SK-N-SH treated with all-trans-retinoic acid at 6 μM for 48 hours (cell line): Measurements from ENCODE around the gene CNP.

Experiments used
- ATAC-seq: fragments of 200-7000 bp; cut with Tn5 transposase; 3 replicates; pipeline ENCODE4 v1.9.1; 2020; ENCODE audit warnings: mild to moderate bottlenecking, moderate library complexity
- ARNTL ChIP-seq: fragments of 450-650 bp; formaldehyde crosslinking; IDR thresholded peaks from 2 replicates; pipeline ENCODE4 v1.5.0; 2020; ENCODE audit warnings: low read depth, mild to moderate bottlenecking, moderate library complexity, borderline replicate concordance
- BACH2 ChIP-seq: fragments of 250-450 bp; sonication (Bioruptor Pico); IDR thresholded peaks from 2 replicates; pipeline ENCODE4 v1.9.0; 2021; ENCODE audit warnings: mild to moderate bottlenecking, borderline replicate concordance
- CREB5 ChIP-seq: fragments of 250-450 bp; sonication (Bioruptor Pico); IDR thresholded peaks from 2 replicates; pipeline ENCODE4 v1.5.1; 2020; ENCODE audit warnings: low read depth, mild to moderate bottlenecking, moderate library complexity
- CSDC2 ChIP-seq: fragments of 250-450 bp; sonication (Bioruptor Pico); IDR thresholded peaks from 2 replicates; pipeline ENCODE4 v1.5.0; 2020; ENCODE audit warnings: mild to moderate bottlenecking, moderate library complexity
- CSRNP3 ChIP-seq: fragments of 250-450 bp; sonication (Bioruptor Pico); IDR thresholded peaks from 2 replicates; pipeline ENCODE4 v1.5.1; 2021; ENCODE audit warnings: mild to moderate bottlenecking, moderate library complexity
- ESRRG ChIP-seq: fragments of 250-450 bp; sonication (Bioruptor Pico); IDR thresholded peaks from 2 replicates; pipeline ENCODE4 v1.6.1; 2021; ENCODE audit warnings: mild to moderate bottlenecking
- GLIS3 ChIP-seq: fragments of 250-450 bp; sonication (Bioruptor Pico); IDR thresholded peaks from 2 replicates; pipeline ENCODE4 v1.5.0; 2020; ENCODE audit warnings: mild to moderate bottlenecking, moderate library complexity
- ISL1 ChIP-seq: fragments of 250-450 bp; sonication (Bioruptor Pico); IDR thresholded peaks from 2 replicates; pipeline ENCODE4 v2.1.2; 2022; ENCODE audit warnings: mild to moderate bottlenecking, moderate library complexity
- OSR1 ChIP-seq: fragments of 250-450 bp; sonication (Bioruptor Pico); IDR thresholded peaks from 2 replicates; pipeline ENCODE4 v1.8.0; 2022; ENCODE audit warnings: moderate library complexity, mild to moderate bottlenecking, inconsistent platforms
- PATZ1 ChIP-seq: fragments of 250-450 bp; sonication (Bioruptor Pico); IDR thresholded peaks from 2 replicates; pipeline ENCODE4 v1.8.0; 2020; ENCODE audit warnings: mild to moderate bottlenecking, moderate library complexity, borderline replicate concordance
- POU6F1 ChIP-seq: fragments of 250-450 bp; sonication (Bioruptor Pico); IDR thresholded peaks from 2 replicates; pipeline ENCODE4 v1.8.0; 2021; ENCODE audit warnings: low read depth, mild to moderate bottlenecking, moderate library complexity, borderline replicate concordance
- PPARA ChIP-seq: fragments of 250-450 bp; sonication (Bioruptor Pico); IDR thresholded peaks from 2 replicates; pipeline ENCODE4 v1.5.0; 2020; ENCODE audit warnings: mild to moderate bottlenecking, borderline replicate concordance
- RARB ChIP-seq: fragments of 250-450 bp; sonication (Bioruptor Pico); IDR thresholded peaks from 2 replicates; pipeline ENCODE4 v1.8.0; 2021; ENCODE audit warnings: mild to moderate bottlenecking, moderate library complexity
- SNAI2 ChIP-seq: fragments of 250-450 bp; sonication (Bioruptor Pico); IDR thresholded peaks from 2 replicates; pipeline ENCODE4 v1.5.0; 2020; ENCODE audit warnings: mild to moderate bottlenecking, moderate library complexity
- TCF4 ChIP-seq: fragments of 250-450 bp; sonication (Bioruptor Pico); IDR thresholded peaks from 2 replicates; pipeline ENCODE4 v1.8.0; 2021; ENCODE audit warnings: mild to moderate bottlenecking, moderate library complexity, borderline replicate concordance
- TOX ChIP-seq: fragments of 250-450 bp; sonication (Bioruptor Pico); IDR thresholded peaks from 2 replicates; pipeline ENCODE4 v1.8.0; 2021; ENCODE audit warnings: mild to moderate bottlenecking, moderate library complexity, borderline replicate concordance
- TSHZ2 ChIP-seq: fragments of 250-450 bp; sonication (Bioruptor Pico); IDR thresholded peaks from 2 replicates; pipeline ENCODE4 v1.5.0; 2020; ENCODE audit warnings: mild to moderate bottlenecking, moderate library complexity
- ZC3H10 ChIP-seq: fragments of 250-450 bp; sonication (Bioruptor Pico); IDR thresholded peaks from 2 replicates; pipeline ENCODE4 v1.5.1; 2021; ENCODE audit warnings: mild to moderate bottlenecking, moderate library complexity
- ZFP3 ChIP-seq: fragments of 250-450 bp; sonication (Bioruptor Pico); IDR thresholded peaks from 2 replicates; pipeline ENCODE4 v1.5.0; 2020; ENCODE audit warnings: mild to moderate bottlenecking, moderate library complexity
- ZNF565 ChIP-seq: fragments of 450-650 bp; formaldehyde crosslinking; conservative IDR thresholded peaks from 2 replicates; pipeline ENCODE4 v1.5.0; 2020; ENCODE audit warnings: low read depth, mild to moderate bottlenecking, moderate library complexity
- ZNF70 ChIP-seq: fragments of 450-650 bp; formaldehyde crosslinking; IDR thresholded peaks from 2 replicates; pipeline ENCODE4 v1.5.0; 2020; ENCODE audit warnings: mild to moderate bottlenecking, moderate library complexity
- ZNF8 ChIP-seq: fragments of 450-650 bp; formaldehyde crosslinking; IDR thresholded peaks from 2 replicates; pipeline ENCODE4 v1.5.0; 2020; ENCODE audit warnings: mild to moderate bottlenecking, moderate library complexity

CNP gene

GRCh38 chr17:41920580-41920955, 46.0 kb upstream of the CNP start:
- TF ChIP-seq ISL1 (CRISPR knock-in tag), result no peak
- no peak for TF ChIP-seq POU6F1 (CRISPR knock-in tag)
- no peak for TF ChIP-seq BACH2 (CRISPR knock-in tag)
- no peak for TF ChIP-seq TOX
- no peak for TF ChIP-seq RARB (CRISPR knock-in tag)
- no peak for TF ChIP-seq CSDC2 (CRISPR knock-in tag)
- TF ChIP-seq TSHZ2, result no peak
- no peak for TF ChIP-seq ZNF70 (CRISPR knock-in tag)
- no peak for TF ChIP-seq CREB5 (CRISPR knock-in tag)
- TF ChIP-seq OSR1 (CRISPR knock-in tag), result no peak
- no peak for TF ChIP-seq ZNF8 (CRISPR knock-in tag)
- TF ChIP-seq ESRRG, result no peak
- no peak for TF ChIP-seq CSRNP3 (CRISPR knock-in tag)
- TF ChIP-seq, all 23 proteins: peak for 0
- ATAC-seq, result no peak

GRCh38 chr17:41925991-41926590, 40.5 kb upstream of the CNP start:
- no peak for TF ChIP-seq PPARA (CRISPR knock-in tag)
- TF ChIP-seq BACH2 (CRISPR knock-in tag), result no peak
- TF ChIP-seq ARNTL (CRISPR knock-in tag), result no peak
- no peak for TF ChIP-seq ZNF565
- TF ChIP-seq TCF4, result no peak
- no peak for TF ChIP-seq GLIS3 (CRISPR knock-in tag)
- TF ChIP-seq ZFP3, result no peak
- TF ChIP-seq SNAI2 (CRISPR knock-in tag), result no peak
- no peak for ATAC-seq

- ATAC-seq, result no peak
- TF ChIP-seq ZNF565, result no peak
- TF ChIP-seq CREB5 (CRISPR knock-in tag), result no peak
- TF ChIP-seq OSR1 (CRISPR knock-in tag), result no peak
- no peak for TF ChIP-seq ZNF8 (CRISPR knock-in tag)
- TF ChIP-seq ESRRG, result no peak
- no peak for TF ChIP-seq ZFP3
- TF ChIP-seq ISL1 (CRISPR knock-in tag), result no peak
- TF ChIP-seq BACH2 (CRISPR knock-in tag), result no peak
- TF ChIP-seq PPARA (CRISPR knock-in tag), result no peak
- TF ChIP-seq ZNF70 (CRISPR knock-in tag), result no peak
- no peak for TF ChIP-seq RARB (CRISPR knock-in tag)
- TF ChIP-seq ARNTL (CRISPR knock-in tag), result no peak
- TF ChIP-seq PATZ1 (CRISPR knock-in tag), result no peak
- TF ChIP-seq ZC3H10, result no peak
- TF ChIP-seq TSHZ2, result no peak
- TF ChIP-seq, all 23 proteins: peak for 0
Measured at GRCh38 chr17:41928693-41929251, 37.8 kb upstream of the CNP start.
